IPS DF 4.7 (cell line): ENCODE measurements around the gene AKNA.

Experiments
- DNase-seq: peaks from one replicate; pipeline ENCODE4 v3.0.0-alpha.2; 2013; ENCODE audit warnings: low spot score; ENCODE audit errors: extremely low read depth

Gene AKNA

DNA sequence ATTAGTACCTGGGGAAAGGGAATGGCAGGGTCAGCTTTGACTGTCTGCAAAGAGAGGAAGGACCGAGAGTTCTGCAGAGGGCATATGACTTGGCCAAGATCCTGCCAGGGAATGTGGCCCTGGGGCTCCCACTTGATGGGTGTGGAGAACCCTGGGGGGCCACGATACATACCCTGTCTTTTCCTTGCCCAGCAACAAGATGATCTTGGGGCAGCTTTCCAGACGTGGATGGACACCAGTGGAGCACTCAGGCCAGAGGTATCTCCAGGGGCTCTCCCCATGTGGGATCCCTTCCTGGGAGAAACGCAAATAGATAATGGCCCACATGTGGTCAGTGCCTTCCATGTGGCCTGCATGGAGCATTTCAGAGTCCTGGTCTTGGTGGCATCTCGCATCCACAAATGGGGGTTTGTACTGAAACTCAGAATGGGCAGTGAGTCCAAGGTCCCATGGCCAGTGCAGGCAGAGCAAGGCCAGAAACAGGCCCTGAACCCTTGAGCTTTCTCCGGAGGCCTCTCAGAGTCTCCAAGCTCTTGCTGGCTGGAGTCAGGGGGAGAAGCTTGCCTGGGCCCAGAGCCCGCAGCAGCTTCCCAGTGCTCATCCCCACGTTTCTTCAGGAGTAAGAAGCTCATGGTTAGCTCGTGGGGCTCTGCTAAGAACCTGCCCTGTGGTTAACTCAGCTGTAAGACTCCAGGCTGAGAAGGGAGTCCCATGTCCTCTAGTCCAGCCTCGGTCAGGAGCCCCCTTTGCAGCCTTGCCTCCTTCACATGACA is 83.2 kb downstream of the AKNA start:
- no peak for DNase-seq

DNA sequence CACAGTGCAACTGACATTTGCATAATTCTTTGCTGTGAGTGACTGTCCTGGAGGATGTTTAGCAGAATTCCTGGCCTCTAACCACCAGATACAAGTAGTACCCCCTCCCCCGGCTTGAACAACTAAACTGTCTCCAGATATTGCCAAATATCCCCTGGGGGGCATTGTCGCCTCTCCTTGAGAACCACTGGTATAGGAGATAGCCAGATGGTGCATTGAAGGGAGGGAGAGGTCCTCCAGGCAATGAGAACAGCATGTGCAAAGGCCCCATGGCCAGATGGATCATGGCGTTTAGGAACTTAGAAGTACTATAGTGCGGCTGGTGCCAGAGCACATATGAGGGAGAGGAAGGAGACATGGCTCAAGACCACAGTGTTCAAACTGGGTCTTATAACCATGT is 83.8 kb downstream of the AKNA start:
- no peak for DNase-seq

DNA sequence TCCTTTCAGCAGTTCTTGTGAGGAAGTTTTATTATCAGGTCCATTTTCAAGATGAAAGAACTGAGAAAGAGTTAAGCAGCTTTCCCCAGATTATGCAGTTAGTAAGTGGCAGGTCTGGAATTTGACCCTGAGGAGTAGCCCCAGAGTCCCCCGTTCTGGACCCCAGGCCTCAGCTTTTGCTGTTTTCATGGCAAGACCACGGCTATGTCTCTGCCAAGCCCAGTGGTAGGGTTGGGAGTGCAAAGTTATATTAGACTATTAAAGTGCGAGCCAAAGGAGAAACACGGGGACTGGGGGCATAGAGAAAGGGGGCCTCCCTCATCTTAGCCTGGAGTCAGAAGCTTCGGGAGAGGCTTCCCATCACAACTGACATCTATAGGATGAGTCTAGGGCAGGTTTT is 84.2 kb downstream of the AKNA start:
- no peak for DNase-seq

DNA sequence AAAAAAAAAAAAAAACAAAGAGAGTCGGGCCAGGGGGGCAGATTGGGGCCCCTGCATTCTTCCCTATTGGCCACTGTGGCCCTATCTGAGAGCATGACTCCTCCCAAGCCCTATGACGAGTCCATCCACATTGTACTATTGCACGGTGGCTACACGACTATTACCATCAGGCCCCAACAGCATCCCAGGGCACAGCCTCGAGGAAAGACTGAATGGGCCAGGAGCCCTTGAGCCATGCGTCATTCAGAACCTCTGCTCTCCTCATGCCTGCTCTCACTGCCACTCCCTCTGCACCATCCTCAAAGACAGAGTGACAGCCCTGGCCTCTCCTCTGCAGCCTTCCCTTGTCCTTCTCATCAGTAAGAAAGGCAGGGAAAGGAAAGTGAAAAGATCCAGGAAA is 85.1 kb downstream of the AKNA start:
- no peak for DNase-seq

DNA sequence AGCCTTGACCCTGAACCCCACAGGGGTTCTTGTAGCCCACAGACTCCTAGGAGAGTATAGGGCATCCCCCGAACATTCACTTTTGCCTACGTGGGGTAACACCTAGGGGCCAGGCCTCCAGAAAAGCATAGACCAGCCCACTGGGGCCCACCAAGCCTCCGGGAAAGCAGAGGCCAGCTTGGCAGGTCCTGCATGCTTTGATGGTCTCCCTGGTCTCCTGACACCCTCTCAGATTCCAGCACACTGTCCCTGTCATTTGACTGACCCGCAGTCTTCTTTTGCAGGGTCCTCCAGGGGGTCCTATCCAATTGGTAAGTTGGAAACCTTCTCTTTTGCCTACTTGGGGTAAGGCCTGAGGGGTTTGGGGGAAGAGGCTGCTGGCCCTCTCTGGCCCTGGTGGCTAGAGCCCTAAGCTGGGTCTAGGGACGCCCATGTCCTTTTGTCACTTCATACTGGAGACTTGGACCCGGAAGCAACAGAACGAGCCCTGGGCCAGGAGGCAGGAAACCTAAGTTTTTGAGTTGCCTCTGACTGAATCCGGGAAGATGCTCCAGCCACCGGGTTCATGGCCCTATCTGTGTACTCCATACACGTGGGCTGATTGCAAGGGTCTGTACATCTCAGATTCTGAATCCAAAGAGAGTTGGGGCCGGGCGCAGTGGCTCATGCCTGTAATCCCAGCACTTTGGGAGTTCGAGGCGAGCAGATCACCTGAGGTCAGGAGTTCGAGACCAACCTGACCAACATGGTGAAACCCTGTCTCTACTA is 85.8 kb downstream of the AKNA start:
- no peak for DNase-seq

DNA sequence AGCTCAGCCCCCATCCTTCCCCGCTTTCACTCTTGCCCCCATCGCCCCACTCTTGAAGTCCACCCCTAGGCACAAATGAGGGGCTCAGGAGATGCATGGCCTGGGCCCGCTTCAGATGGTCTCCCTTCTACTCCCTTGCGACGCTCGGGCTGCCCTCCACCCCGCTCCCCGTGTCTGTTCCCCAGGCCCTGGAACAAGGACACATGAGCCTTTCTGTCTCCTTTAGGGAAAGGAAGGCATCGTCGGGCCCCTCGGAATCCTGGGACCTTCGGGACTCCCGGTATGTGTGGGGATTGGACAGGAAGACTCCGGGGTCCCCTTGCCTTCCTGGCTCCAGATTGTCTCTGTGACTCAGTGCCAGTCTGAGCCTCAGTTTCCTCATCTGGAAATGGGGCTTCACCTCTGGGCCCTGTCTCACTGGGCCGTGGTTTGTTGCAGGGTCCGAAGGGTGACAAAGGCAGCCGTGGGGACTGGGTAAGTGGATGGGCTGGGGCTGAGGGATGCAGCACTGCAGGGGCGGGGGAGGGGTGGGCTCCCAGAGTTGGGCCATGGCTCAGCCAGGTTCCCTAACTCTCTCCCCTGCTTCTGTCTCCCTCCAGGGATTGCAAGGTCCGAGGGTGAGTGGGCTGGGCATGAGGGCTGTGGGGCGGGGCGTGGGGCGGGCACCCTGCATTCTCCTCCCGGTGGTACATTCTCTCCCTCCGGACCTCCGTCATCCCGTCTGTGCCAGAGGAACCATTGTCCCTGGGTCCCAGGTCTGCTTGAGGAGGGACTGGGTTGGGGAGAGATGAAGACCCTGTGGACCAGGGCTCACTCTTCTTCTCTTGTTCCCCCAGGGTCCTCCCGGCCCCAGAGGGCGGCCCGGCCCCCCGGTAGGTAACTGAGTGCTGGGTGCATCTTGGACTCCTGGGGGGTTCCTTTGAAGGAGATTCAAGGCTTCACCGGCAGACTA is 86.7 kb downstream of the AKNA start:
- no peak for DNase-seq

DNA sequence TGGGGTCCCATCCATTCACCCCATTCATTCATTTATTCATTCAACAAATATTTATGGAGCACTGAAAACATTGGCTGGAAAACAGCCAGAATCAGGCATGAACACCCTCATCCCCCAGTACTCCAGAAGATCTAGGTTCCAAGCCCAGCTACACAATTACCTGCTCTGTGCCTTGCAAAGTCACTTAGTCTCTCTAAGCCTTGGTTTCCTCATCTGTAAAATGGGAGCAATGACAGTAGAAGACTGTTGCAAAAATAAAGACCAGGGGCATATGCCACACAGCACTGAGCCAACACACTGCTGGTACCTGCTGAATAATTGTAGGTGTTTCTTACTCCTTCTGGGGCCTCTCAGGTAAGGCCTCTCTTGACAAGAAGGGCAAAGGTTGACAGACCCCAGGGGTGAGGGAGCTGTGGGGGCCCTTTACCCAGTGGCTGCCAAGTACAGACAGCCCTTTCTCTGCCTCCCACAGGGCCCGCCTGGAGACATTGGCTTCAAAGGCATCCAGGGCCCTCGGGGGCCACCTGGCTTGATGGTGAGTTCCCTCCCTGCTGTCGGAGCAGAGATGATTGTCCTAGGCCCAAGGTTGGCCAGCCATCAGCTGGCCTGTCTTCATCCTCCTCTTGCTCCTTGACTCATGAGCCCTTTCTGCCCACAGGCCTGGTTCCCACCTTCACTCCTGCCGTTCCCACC is 87.5 kb downstream of the AKNA start:
- DNase-seq: no peak

DNA sequence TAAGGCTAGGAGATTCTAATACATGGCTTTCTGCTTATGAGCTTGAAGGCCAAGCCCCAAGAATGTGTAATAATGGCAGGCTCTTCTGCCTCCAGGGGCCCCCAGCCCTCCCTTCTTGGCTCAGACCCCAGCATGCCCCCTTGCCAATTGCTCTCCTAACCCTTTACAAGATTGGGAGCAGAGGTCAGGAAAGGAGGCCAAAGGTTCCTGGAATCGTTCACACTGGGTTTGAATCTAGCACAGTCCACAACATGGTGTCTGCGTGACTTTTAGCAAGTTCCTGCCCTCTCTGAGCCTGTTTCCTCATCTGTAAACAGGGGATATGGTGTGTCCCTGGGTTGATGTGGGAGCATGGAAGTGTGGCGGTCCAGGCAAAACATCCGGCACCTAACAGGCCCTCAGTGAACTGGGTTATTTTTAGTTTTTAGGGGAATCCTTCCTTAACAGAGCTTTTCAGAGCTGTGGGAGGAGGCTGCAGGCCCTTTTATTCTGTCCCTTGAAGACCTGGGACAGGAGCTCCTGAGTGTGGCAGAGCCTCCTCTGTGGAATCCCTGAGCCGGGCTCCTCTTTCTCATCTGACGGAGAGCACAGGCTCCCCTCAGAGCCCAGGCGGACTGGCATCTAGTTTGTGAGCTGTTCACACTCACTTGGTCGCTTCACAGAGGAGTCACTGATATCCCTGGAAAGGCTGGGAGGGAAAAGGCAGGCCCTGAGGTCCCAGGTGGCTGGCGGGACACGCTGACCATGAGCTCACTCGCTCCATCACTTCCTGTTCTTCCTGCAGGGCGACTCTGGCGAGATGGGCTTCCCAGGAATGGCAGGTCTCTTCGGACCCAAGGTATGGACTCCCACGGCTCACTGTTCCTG is 88.3 kb downstream of the AKNA start:
- DNase-seq: no peak

DNA sequence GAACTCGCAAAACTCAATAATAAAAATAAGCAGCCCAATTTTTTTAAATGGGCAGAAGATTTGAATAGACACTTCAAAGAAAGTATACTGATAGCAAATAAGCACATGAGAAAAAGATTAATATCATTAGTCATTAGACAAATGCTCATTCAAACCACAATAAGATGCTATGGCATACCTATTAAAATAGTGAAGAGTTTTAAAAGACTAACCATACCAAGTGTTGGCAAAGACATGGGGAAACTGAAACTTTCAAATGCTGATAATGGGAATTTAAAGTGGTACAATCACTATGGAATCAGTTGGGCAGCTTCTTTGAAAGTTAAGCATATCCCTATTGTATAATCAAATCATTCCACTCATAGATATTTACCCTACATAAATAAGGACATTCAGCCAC is 91.4 kb downstream of the AKNA start:
- DNase-seq: no peak

DNA sequence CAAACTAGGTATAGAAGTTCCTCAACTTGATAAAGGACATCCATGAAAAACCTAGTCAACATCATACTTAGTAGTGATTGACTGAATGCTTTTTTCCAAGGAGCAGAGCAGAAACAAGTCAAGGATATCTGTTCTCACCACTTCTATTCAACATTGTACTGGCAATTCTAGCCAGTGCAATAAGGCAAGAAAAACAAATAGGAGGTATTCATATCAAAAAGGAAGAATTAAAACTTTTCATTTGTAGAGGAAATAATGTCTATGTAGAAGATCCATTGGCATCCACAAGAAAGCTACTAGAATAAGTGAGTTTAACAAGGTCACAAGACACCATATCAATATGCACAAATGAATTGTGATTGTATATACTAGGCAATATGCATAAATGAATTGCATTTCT is 93.1 kb downstream of the AKNA start:
- DNase-seq: no peak

DNA sequence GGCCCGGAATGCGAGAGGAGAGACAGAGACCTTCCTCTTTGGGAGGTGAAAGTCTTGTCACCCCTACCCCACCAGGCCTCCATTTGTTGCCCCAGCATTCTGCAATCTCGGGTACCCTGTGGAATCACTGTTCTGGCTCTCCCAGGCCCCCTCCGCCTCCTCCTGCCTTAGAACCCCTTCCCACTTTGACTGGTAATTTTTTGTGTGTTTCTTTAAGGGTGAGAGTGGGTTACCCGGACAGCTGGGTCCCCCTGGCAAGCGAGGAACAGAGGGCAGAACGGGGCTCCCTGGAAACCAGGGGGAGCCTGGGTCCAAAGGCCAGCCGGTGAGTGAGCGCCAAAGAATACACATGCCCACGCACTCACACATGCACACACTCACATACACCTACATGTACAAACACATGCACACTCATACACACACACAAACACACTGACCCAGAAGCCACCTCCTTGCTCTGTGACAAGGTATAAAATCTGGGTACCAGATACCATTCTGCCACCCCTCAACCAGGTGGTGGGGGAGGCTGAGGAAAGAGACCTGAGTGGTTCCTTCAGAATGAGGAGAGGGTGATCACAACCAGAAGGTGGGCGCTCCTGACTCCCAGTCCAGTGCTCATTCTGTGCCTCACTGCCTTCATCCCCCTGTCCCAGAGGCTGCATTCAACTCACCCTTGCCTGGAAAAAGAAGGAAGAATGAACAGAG is 95.7 kb downstream of the AKNA start:
- DNase-seq: no peak

DNA sequence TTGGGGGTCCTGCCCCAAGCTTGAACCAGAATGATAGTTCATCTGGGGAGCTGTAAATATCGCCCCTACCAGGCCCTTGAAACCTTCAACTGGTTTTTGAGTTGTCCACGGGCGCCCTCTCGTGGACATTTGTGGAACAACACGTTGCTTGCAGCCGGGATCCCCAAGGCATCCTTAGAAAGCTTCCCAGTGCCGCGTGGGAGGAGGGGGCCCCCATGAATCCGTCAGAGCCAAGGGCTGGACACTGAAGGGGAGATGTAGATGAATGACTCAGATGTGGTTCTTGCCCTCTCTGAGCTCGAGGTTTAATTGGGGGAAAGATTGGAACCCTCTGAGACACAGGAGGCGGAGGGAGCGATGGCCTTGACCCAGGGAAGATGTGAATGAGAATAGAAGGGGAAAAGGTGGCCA is 96.7 kb downstream of the AKNA start:
- no peak for DNase-seq

DNA sequence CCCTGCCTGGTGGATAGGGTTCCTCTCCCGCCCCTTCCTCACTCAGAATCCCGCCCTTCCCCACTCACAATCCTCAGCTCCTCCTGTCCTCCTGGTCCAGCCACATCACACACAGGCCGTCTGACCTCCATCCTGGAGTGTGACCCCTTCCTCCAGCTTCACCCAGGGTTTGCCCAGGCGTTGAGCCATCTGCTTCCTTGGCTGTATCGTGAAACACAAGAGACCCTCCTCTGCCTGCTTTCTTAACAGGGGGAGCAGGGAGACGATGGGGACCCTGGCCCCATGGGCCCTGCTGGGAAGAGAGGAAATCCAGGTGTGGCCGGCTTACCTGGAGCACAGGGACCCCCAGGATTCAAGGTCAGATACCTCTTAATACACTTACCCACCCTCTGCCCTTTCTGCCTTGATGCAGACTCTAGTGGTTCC is 97.2 kb downstream of the AKNA start:
- no peak for DNase-seq

DNA sequence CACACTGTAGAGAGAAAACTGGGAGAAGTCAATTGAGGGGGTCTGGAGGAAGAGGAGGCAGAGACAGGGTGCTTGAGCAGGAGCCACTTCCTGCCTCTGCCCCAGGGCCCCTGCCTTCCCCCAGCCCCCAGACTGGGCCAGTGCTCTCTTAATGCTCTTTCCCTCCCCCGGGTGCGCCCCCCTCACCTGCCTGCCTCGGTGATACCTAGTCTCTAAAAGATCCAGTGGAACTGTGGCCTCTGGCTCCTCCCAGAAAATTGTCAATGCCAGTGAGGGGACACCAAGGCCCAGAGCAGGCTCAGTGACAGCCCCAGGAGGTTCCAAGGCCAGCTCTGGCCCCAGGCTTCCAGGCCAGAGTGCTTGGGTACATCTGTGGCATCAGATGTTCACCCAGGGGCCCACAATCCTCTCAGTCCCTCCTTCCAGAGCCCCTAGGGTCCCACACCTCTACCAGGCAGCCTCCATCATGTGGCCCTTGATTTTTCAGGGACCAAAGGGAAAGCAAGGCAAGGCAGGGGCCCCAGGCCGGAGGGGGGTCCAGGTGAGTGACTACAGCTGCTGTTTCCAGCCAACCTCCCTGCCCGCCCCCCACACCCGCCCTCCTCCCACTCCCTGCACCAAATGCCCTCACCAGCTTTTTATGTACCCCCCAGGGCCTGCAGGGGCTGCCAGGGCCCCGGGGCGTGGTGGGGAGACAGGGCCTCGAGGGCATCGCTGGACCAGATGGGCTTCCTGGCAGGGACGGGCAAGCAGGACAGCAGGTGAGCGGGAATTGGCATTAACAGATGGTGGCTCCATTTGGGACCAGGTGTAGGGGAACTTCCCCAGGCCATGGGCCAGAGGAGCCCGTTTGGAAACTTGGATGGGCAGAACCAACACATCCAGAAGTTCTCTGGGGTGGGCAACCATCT is 98.0 kb downstream of the AKNA start:
- no peak for DNase-seq

DNA sequence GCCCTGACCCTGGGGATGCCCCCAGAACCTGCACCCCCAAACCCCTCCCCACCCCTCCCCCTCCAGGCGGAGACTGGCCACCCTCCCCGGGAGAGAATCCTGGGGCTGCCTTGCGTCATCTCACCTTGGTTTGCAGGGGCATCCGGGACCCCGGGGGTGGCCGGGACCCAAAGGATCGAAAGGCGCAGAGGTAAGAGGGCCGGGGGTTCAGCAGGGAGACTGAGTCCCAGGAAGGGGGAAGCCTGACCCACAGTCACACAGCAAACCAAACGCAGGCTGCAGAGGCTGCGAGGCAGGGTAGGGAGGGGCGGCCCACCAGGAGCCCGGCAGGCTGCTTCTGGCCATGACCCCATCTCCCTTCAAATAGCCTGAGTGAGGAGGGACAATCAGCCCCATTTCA is 98.7 kb downstream of the AKNA start:
- DNase-seq: no peak

DNA sequence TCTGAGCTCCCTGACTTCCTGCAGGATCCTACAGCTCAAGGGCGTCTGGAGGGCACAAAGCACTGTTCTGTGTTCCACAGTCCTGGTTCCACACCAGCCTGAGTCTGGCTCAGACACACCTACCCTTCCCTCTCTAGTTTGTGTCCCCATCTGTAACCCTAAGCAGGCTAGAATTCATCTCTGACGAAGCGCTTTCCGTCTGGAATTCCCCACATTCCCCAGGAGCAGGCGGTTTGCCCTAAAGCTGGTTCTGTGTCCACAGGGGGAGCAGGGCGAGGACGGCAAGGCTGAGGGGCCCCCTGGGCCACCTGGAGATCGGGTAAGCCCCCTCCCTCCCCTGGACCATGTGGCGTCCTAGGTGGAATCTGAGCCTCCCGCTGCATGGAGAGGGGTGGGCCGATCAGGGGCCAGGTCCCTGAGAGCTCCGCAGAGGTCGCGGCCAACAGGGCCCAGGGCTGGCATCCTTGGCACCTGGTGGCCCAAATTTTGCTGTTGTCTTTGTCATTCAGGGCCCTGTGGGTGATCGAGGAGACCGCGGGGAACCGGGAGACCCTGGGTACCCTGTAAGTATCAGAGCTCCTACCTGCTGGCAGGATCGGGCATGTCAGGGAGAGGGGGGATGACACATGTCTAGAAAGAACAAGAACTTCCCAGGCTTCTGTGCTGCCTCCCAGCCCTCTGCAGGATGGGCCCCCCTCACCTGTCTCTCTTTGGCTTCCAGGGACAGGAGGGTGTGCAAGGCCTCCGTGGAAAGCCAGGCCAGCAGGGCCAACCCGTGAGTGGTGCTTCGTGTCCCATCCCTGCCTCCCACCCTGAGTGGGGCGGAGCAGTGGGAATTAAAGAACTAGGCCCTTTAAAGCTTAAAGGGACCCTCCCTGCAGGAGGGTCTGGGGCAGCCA is 99.3 kb downstream of the AKNA start:
- no peak for DNase-seq

DNA sequence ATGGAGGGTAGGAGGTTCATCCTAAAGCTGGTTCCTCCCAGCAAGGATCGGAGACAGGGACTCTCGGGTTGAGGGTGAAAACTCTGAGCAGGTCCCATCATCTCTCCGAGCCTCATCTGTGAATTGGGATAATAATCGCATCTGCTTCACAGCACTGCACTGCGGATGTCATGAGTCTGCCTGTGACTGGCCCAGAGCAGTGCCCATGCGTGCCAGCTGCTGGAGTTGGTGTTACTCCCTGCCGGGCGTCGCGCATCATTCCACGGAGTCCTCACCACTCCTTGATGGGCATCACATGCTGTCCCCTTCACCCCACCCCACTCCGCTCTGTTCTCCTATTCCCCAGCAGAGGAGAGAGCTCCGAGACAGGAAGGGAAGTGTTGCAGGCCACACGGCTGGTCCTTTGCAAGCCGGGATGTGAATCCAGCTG is 100.0 kb downstream of the AKNA start:
- DNase-seq: no peak
